Measurements from ENCODE around the gene KCNJ6.

Gene KCNJ6

GRCh38 chr21:37873655-37874054, 42.6 kb downstream of the KCNJ6 start:
- H3K36me3 ChIP-seq (ENCODE audit: insufficient read depth, low read length): no peaks in the 10 kb centered on the region
- no peak for TF ChIP-seq EZH2 (IDR thresholded peaks at IDR 0.05; ENCODE audit: borderline replicate concordance, low read length)
- TF ChIP-seq, protein P1, sequence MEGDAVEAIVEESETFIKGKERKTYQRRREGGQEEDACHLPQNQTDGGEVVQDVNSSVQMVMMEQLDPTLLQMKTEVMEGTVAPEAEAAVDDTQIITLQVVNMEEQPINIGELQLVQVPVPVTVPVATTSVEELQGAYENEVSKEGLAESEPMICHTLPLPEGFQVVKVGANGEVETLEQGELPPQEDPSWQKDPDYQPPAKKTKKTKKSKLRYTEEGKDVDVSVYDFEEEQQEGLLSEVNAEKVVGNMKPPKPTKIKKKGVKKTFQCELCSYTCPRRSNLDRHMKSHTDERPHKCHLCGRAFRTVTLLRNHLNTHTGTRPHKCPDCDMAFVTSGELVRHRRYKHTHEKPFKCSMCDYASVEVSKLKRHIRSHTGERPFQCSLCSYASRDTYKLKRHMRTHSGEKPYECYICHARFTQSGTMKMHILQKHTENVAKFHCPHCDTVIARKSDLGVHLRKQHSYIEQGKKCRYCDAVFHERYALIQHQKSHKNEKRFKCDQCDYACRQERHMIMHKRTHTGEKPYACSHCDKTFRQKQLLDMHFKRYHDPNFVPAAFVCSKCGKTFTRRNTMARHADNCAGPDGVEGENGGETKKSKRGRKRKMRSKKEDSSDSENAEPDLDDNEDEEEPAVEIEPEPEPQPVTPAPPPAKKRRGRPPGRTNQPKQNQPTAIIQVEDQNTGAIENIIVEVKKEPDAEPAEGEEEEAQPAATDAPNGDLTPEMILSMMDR (IDR thresholded peaks at IDR 0.05; ENCODE audit: low read length): no peak
- H3K4me1 ChIP-seq (ENCODE audit: insufficient read depth, low read length, severe bottlenecking): no peaks in the 10 kb centered on the region

DNA sequence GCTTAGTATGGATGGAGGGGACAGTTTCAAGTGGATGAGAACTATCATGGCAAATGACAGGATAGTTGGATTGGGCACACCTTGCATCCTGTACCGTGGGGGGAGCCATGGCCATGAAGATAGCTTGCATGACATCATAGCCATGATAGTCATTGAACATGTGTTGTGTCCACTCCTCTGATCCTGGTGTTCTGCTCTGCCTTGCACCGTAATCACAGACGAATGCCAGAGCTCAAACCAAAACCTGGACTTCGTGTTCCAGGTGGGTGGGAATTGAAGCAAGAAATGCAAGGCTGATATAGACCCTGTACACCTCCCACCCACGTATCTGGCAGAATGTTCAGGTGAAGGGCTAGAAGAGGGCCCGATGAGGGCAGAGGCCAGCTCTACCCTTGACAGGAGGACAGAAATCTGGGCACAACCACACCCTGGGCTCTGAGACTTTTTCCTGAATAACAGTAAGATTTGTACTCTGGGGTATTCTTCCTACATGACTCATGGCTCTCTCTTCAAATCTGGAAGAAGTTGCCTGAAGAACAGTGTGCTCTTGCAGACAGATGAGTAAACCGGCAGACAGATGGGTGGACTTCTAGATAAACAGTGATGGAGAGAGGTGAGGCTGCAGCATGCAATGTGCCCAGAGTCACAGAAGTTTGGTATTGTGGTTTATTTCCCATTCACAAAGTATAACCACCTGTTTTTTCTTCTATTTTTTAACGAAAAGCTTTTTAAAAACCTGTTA, 45.0 kb downstream of the KCNJ6 start:
- Histone ChIP-seq H3K36me3 (ENCODE audit: insufficient read depth, low read length) (no peaks in the 10 kb centered on the region), H3K27ac (ENCODE audit: low read depth, low read length, poor library complexity, severe bottlenecking) (no peak overlapping the region), H4K20me1 (ENCODE audit: insufficient read depth, low read length) (no peaks in the 10 kb centered on the region), H2AFZ (ENCODE audit: low read length) (no peak overlapping the region), H3K4me3 (ENCODE audit: low read depth, low read length, poor library complexity, severe bottlenecking) (no peak overlapping the region), H3K9me2 (ENCODE audit: low read depth, low read length) (no peaks in the 10 kb centered on the region), H3K4me2 (ENCODE audit: low read length) (no peak overlapping the region), H3K9me3 (ENCODE audit: low read length) (no peaks in the 10 kb centered on the region), H3K27me3 (ENCODE audit: insufficient read depth, low read length) (no peaks in the 10 kb centered on the region), H3K9ac (ENCODE audit: low read length) (no peak overlapping the region), H3F3A (ENCODE audit: insufficient read depth, low read length) (no peaks in the 10 kb centered on the region), H3K79me2 (ENCODE audit: insufficient read depth, low read length) (no peaks in the 10 kb centered on the region), H3K4me1 (ENCODE audit: insufficient read depth, low read length, severe bottlenecking) (no peaks in the 10 kb centered on the region)
- TF ChIP-seq, protein P1 (IDR thresholded peaks at IDR 0.05; ENCODE audit: low read length): no peak
- no peak for TF ChIP-seq EZH2 (IDR thresholded peaks at IDR 0.05; ENCODE audit: borderline replicate concordance, low read length)

More at GRCh38 chr21:37873655-37874054, 42.6 kb downstream of the KCNJ6 start:
- no peak overlapping the region for H3K9ac ChIP-seq (ENCODE audit: low read length)
- H3K4me3 ChIP-seq (ENCODE audit: low read depth, low read length, poor library complexity, severe bottlenecking): no peak overlapping the region
- H3K4me2 ChIP-seq (ENCODE audit: low read length): no peak overlapping the region
- H3K27me3 ChIP-seq (ENCODE audit: insufficient read depth, low read length): no peaks in the 10 kb centered on the region
- H3K27ac ChIP-seq (ENCODE audit: low read depth, low read length, poor library complexity, severe bottlenecking): no peak overlapping the region
- H2AFZ ChIP-seq (ENCODE audit: low read length): no peak overlapping the region
- H3K9me3 ChIP-seq (ENCODE audit: low read length): no peaks in the 10 kb centered on the region
- H3K79me2 ChIP-seq (ENCODE audit: insufficient read depth, low read length): no peaks in the 10 kb centered on the region
- H4K20me1 ChIP-seq (ENCODE audit: insufficient read depth, low read length): no peaks in the 10 kb centered on the region
- H3F3A ChIP-seq (ENCODE audit: insufficient read depth, low read length): no peaks in the 10 kb centered on the region
- no peaks in the 10 kb centered on the region for H3K9me2 ChIP-seq (ENCODE audit: low read depth, low read length)

GRCh38 chr21:37870221-37870620, 46.0 kb downstream of the KCNJ6 start:
- H3K36me3 ChIP-seq (ENCODE audit: insufficient read depth, low read length): no peaks in the 10 kb centered on the region

More at GRCh38 chr21:37870221-37870620, 46.0 kb downstream of the KCNJ6 start:
- no peak overlapping the region for H3K4me2 ChIP-seq (ENCODE audit: low read length)
- no peaks in the 10 kb centered on the region for H3F3A ChIP-seq (ENCODE audit: insufficient read depth, low read length)
- H3K27ac ChIP-seq (ENCODE audit: low read depth, low read length, poor library complexity, severe bottlenecking): no peak overlapping the region
- no peaks in the 10 kb centered on the region for H3K27me3 ChIP-seq (ENCODE audit: insufficient read depth, low read length)
- H3K9me3 ChIP-seq (ENCODE audit: low read length): no peaks in the 10 kb centered on the region
- H3K4me1 ChIP-seq (ENCODE audit: insufficient read depth, low read length, severe bottlenecking): no peaks in the 10 kb centered on the region
- H3K9ac ChIP-seq (ENCODE audit: low read length): no peak overlapping the region
- no peak overlapping the region for H3K4me3 ChIP-seq (ENCODE audit: low read depth, low read length, poor library complexity, severe bottlenecking)
- H2AFZ ChIP-seq (ENCODE audit: low read length): no peak overlapping the region
- no peaks in the 10 kb centered on the region for H3K9me2 ChIP-seq (ENCODE audit: low read depth, low read length)
- H3K79me2 ChIP-seq (ENCODE audit: insufficient read depth, low read length): no peaks in the 10 kb centered on the region
- TF ChIP-seq, protein P1 (IDR thresholded peaks at IDR 0.05; ENCODE audit: low read length): no peak
- no peak for TF ChIP-seq EZH2 (IDR thresholded peaks at IDR 0.05; ENCODE audit: borderline replicate concordance, low read length)
- no peaks in the 10 kb centered on the region for H4K20me1 ChIP-seq (ENCODE audit: insufficient read depth, low read length)
